ENCODE data around the gene C11orf52.

- TF ChIP-seq CTCF (IDR thresholded peaks at IDR 0.05) = no peak
- no peak for TF ChIP-seq POLR2A (IDR thresholded peaks at IDR 0.05)
Measured at GRCh38 chr11:111910676-111911562, 7.8 kb upstream of the C11orf52 start.
